Kidney capillary endothelial cell (primary cell): ENCODE results near the gene FRG2C.
"Not testable (repeated sequence)": the region's sequence is repeated elsewhere in the genome, so short reads cannot be mapped to it uniquely, and the experiment has no call there.

ENCODE experiments used
- DNase-seq: peaks from one replicate; pipeline ENCODE4 v3.0.0-alpha.2; 2018; ENCODE audit warnings: low spot score

Gene FRG2C

GRCh38 chr3:75664028-75664427 is at the start of gene FRG2C:
FRG2C (plus strand) TSS chr3:75664328; CDS start chr3:75664380, 52 bp downstream.
- not testable (repeated sequence) for DNase-seq

- not testable (repeated sequence) for DNase-seq
These were observed 45.3 kb upstream of the FRG2C start for GRCh38 chr3:75618666-75619305.

DNA sequence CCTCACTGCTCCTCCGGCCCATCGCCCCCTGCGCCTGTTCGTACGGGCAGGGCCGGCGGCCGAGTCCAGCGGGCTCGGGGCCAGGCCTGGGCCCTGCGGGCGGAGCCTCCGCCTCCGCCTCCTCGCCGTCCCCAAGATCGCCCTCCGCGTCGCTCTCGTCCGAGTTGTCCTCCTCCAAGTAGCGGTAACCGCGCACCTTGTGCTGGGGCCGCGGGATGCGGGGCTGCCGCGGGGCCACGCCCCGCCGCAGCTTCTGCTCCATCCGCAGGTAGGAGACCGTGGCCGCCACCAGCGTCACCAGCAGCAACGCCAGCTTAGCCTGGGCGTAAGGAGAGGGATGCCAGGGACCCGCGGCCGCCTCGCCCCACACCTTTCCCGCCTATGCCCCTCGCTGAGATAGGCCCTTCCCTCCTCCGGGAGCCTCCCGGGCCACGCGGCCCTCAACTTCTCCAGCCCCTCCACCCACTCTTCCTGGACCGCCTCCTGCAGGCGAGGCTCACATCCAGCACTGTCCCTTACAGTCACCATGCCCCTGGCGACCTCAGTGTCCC is 44.6 kb upstream of the FRG2C start:
- DNase-seq, result not testable (repeated sequence)

DNA sequence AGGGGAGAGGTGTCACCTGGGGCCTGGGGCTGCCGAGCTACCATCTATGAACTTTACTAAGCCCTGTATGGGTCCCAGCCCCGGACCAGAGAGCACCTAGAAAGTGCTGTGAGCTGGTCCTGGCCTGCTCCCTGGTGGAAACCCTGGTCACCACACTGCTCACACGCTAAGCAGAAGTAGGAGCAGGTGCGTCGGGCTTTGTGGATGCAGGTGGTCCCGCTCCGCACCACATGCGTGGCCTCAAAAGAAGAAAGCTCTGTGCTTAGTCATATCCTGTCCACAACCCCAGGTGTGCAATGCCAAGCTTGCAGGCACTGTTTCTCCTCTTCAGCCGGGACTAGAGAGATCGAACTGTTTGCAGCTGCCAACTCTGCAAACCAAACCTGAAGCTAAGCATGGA is 42.4 kb upstream of the FRG2C start:
- not testable (repeated sequence) for DNase-seq

- DNase-seq, result not testable (repeated sequence)
These were observed 40.5 kb upstream of the FRG2C start for GRCh38 chr3:75623656-75624055.

DNA sequence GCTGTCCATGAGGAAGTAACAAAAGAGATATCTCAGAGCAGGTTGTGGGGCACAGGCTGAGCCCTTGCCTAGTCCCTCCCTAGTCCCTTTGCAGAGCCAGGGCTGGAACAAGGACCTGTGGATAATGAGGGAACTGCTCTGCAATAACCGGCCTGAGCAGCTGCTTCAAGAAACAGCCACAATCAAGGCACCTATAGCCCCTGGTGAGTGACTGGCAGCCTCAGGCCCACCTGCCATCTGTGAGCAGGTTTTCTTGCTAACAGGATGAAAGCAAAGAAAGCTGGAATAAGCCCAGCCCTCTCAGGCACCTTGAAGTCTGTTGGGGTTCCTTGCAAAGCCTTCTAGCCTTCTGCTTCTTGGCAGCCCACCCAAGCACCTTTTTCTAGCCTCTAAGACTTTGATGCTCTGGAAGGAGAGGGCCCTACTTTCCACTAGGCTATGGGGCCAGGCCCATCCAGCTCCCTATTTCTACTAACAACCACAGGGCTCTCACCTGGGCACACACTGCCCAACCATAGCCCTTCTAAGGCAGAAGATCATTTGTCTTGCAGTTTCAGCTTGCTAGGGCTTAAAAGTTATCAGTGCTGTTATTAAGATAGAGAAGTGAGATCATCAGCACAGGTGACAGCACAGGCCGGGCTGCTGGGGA is 33.1 kb upstream of the FRG2C start:
- DNase-seq, result not testable (repeated sequence)

GRCh38 chr3:75631541-75631940 is 32.6 kb upstream of the FRG2C start:
- DNase-seq, result no peak

- DNase-seq, result not testable (repeated sequence)
These were observed 25.2 kb upstream of the FRG2C start for GRCh38 chr3:75638947-75639346.

DNA sequence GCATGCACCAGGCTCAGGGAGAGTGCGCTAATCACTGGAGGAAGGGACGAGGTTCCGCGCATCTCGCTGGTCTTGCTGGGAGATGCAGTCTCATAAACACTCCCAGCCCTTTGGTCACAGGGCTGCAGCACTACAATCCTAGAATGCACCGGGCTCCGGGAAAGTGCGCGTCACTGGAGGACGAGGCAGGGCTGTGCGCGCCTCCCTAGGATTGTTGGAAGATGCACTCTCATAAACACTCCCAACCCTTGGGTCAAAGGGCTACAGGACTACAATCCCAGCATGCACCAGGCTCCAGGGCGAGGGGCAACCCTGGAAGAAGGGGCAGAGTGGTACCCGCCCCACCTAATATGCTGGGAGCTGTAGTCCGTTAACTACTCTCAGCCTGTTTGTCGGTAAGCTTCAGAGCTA is 23.0 kb upstream of the FRG2C start:
- DNase-seq, result peak; percentile 81

DNA sequence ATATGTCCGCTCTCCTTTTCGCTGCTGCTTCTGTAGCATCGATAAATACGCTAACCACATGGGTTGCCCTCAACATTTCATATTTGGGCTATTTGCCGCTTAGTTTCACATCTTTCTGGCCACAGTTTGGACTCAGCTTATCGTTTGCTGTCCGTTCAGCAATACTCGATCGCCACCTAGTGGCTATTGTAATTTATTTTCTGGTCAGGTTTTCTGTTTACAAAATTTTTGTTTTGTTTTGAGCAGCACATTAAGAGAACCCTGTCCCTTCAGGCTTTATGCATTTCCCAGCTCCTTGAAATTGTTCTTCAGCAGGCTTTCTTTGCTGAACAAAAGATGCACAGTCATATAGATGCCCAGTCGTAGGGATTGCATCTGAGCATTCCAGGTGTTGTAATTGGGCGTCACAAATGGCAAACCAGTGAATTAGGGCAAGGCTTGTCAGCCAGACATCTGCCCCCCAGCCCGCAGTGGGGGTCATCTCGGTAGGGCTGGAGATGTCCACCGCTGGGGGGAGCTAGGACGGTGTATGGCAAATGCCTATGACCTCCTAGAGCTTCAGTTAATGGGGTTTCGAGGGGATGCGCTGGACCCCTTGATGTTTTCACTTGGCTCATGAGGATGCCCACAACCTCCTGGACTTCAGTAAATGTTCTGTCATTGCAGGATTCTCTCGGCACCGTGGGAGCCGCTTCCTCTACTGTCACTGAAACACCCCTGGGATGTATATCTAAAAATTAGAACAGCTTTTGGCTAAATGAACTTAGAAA is 20.9 kb upstream of the FRG2C start:
- peak; percentile 26 for DNase-seq

DNA sequence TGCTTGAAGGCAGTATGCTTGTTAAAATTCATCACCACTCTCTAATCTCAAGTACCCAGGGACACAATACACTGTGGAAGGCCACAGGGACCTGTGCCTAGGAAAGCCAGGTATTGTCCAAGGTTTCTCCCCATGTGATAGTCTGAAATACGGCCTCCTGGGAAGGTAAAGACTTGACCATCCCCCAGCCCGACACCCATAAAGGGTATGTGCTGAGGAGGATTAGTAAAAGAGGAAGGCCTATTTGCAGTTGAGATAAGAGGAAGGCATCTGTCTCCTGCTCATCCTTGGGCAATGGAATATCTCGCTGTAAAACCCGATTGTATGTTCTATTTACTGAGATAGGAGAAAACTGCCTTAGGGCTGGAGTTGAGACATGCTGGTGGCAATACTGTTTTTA is 18.6 kb upstream of the FRG2C start:
- DNase-seq, result not testable (repeated sequence)

DNA sequence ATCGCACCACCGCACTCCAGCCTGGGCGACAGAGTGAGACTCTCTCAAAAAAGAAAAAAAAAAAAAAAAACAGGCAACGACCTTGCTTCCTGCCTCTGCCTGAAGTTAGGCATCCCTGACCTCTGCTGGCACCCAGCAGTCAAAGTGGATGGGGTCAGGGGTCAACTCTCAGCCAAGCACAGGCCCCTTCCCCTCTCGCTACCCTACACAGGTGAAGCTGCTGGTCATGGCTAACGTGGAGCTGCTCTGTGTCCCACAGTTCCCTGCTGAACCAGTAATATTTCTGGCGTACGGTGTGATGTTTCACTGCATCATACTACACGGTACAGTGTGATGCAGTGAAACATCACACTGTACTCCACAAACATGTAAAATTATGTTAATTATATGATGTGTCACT is 13.9 kb upstream of the FRG2C start:
- DNase-seq, result no peak

- DNase-seq, result not testable (repeated sequence)
These were observed 8.8 kb upstream of the FRG2C start for GRCh38 chr3:75655101-75655904.

GRCh38 chr3:75655956-75656355 is 8.2 kb upstream of the FRG2C start:
- DNase-seq, result not testable (repeated sequence)

GRCh38 chr3:75658411-75659107 is 5.6 kb upstream of the FRG2C start:
- not testable (repeated sequence) for DNase-seq

GRCh38 chr3:75659108-75659433 is 5.1 kb upstream of the FRG2C start:
- DNase-seq, result not testable (repeated sequence)

DNA sequence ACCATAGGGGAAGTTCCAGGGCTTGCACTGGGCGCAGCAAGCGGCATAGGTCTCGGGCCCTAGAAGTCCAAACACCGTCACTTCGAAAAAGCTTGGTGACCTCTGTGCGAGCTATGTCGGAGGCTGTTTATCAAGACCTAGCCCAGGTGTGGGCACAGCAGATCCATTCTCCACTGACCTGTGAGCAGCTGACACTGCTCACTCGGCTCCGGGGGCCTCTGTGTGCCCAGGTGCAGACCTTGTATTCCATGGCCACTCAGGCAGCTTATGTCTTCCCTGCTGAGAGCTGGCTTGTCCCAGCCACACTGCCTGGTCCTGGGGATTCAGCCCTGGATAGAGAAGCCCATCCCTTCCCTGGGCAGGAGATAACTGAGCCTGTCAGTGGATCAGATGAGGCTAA is 1.5 kb downstream of the FRG2C start:
- not testable (repeated sequence) for DNase-seq

GRCh38 chr3:75667757-75668701 is 3.9 kb downstream of the FRG2C start:
- DNase-seq, result not testable (repeated sequence)

DNA sequence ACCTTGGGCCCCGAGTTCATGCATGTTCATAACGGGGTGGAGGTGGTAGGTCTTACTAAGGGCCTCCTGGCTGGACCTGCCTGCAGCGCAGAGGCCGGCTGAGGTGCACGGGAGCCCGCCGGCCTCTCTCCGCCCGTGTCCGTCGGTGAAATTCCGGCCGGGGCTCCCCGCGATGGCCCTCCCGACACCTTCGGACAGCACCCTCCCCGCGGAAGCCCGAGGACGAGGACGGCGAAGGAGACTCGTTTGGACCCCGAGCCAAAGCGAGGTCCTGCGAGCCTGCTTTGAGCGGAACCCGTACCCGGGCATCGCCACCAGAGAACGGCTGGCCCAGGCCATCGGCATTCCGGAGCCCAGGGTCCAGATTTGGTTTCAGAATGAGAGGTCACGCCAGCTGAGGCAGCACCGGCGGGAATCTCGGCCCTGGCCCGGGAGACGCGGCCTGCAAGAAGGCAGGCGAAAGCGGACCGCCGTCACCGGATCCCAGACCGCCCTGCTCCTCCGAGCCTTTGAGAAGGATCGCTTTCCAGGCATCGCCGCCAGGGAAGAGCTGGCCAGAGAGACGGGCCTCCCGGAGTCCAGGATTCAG is 4.7 kb downstream of the FRG2C start:
- not testable (repeated sequence) for DNase-seq
